ENCODE data around the gene INPP4A.

INPP4A gene

GRCh38 chr2:98547092-98547790 is 102.6 kb downstream of the INPP4A start:
- H3K4me3 ChIP-seq (ENCODE audit: low read depth in 1 of 2, low read length in 2 of 2), result no peak overlapping the region
- peaks cover 0 to 8% of the 10 kb centered on the region in 2 donors for H3K4me1 ChIP-seq (ENCODE audit: control insufficient read depth in 1 of 2, insufficient read depth in 2 of 2, low read length in 2 of 2)
- no peaks in the 10 kb centered on the region for H3K27me3 ChIP-seq (ENCODE audit: control insufficient read depth in 1 of 2, insufficient read depth in 2 of 2, low read length in 2 of 2)
- peaks cover 26 to 52% of the 10 kb centered on the region in 2 donors for H3K36me3 ChIP-seq (ENCODE audit: control insufficient read depth in 1 of 2, insufficient read depth in 2 of 2, low read length in 2 of 2)
- no peak overlapping the region for H3K27ac ChIP-seq (ENCODE audit: low read depth, low read length)
- H3K9ac ChIP-seq (ENCODE audit: low read depth in 1 of 2, low read length in 2 of 2), result no peak overlapping the region
- no peaks in the 10 kb centered on the region for H3K9me3 ChIP-seq (ENCODE audit: control insufficient read depth in 1 of 2, low read length in 2 of 2)

DNA sequence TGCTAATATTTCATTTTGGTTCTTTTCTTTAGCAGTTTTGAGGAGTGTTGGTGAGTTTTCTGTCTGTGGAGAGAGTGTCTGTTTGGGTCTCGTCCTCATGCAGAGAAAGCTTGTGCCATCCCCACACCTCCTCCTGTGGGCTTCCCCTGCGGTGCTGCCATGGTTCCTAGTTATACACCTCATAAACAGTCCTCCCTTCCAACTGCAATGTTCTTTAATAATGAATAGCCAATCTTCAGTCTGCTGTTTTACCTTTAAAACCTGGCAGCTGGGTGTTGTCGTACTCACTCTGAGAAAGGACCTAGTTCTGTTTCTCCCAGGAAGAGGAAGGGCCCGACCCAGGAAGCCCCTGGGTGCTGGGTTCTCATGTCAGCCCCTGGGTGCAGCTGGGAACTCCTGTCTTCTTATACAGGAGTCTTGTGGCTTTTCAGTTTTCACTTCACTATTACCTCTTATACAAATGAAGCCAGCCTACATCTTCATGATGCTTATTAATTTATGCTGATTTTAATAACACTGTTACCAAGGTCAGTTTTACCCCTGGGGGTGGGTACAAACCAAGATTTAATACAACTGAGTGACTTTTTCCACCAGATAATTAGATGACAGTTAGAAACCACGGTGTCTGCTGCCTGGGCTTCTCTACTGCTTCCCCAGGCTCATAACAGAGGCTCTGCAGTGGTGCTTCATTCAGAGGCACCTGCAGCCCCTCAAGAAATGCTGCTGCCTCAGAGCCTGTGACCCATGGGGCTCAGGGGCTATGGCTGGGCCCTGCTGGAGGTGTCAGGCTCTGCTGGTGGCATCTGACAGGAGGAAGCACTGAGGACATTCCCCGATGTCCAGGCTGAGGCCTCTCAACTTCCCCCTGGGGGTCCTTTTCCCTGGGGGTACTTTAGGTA is 104.5 kb downstream of the INPP4A start:
- Histone ChIP-seq H3K36me3 (ENCODE audit: control insufficient read depth in 1 of 2, insufficient read depth in 2 of 2, low read length in 2 of 2) (peaks cover 36 to 60% of the 10 kb centered on the region in 2 donors), H3K27me3 (ENCODE audit: control insufficient read depth in 1 of 2, insufficient read depth in 2 of 2, low read length in 2 of 2) (no peaks in the 10 kb centered on the region), H3K4me1 (ENCODE audit: control insufficient read depth in 1 of 2, insufficient read depth in 2 of 2, low read length in 2 of 2) (peaks cover 0 to 8% of the 10 kb centered on the region in 2 donors), H3K27ac (ENCODE audit: low read depth, low read length) (no peak overlapping the region), H3K9ac (ENCODE audit: low read depth in 1 of 2, low read length in 2 of 2) (no peak overlapping the region), H3K4me3 (ENCODE audit: low read depth in 1 of 2, low read length in 2 of 2) (no peak overlapping the region), H3K9me3 (ENCODE audit: control insufficient read depth in 1 of 2, low read length in 2 of 2) (no peaks in the 10 kb centered on the region)

DNA sequence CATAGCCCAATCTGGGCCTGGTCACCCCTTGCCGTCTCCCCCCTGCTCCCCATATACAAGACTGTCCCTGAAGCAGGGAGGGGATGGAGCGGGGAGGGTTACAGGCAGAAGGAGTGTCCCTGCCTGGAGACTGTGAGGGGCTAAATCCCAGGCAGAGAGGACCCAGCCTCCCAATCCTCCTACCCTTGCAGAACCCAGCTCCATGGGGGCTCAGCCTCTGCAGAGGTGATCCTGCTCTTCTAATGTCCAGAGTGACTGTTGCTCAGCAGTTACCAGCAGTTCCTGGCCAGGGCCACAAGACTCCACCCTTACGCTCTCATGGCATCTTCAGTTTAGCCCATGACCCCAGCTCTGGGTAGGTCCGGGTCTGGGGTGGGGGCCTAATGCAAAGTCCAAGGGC is 105.5 kb downstream of the INPP4A start:
- Histone ChIP-seq H3K27ac (ENCODE audit: low read depth, low read length) (no peak overlapping the region), H3K4me3 (ENCODE audit: low read depth in 1 of 2, low read length in 2 of 2) (no peak overlapping the region), H3K27me3 (ENCODE audit: control insufficient read depth in 1 of 2, insufficient read depth in 2 of 2, low read length in 2 of 2) (no peaks in the 10 kb centered on the region), H3K9me3 (ENCODE audit: control insufficient read depth in 1 of 2, low read length in 2 of 2) (no peaks in the 10 kb centered on the region), H3K4me1 (ENCODE audit: control insufficient read depth in 1 of 2, insufficient read depth in 2 of 2, low read length in 2 of 2) (peaks cover 0 to 8% of the 10 kb centered on the region in 2 donors), H3K9ac (ENCODE audit: low read depth in 1 of 2, low read length in 2 of 2) (no peak overlapping the region), H3K36me3 (ENCODE audit: control insufficient read depth in 1 of 2, insufficient read depth in 2 of 2, low read length in 2 of 2) (peaks cover 35 to 59% of the 10 kb centered on the region in 2 donors)

GRCh38 chr2:98551316-98551715 is 106.7 kb downstream of the INPP4A start:
- no peak overlapping the region for H3K9ac ChIP-seq (ENCODE audit: low read depth in 1 of 2, low read length in 2 of 2)
- H3K27ac ChIP-seq (ENCODE audit: low read depth, low read length), result no peak overlapping the region
- H3K9me3 ChIP-seq (ENCODE audit: control insufficient read depth in 1 of 2, low read length in 2 of 2), result no peaks in the 10 kb centered on the region
- H3K4me3 ChIP-seq (ENCODE audit: low read depth in 1 of 2, low read length in 2 of 2), result no peak overlapping the region
- H3K27me3 ChIP-seq (ENCODE audit: control insufficient read depth in 1 of 2, insufficient read depth in 2 of 2, low read length in 2 of 2), result no peaks in the 10 kb centered on the region
- H3K36me3 ChIP-seq (ENCODE audit: control insufficient read depth in 1 of 2, insufficient read depth in 2 of 2, low read length in 2 of 2), result peaks cover 30 to 59% of the 10 kb centered on the region in 2 donors
- peaks cover 0 to 8% of the 10 kb centered on the region in 2 donors for H3K4me1 ChIP-seq (ENCODE audit: control insufficient read depth in 1 of 2, insufficient read depth in 2 of 2, low read length in 2 of 2)

DNA sequence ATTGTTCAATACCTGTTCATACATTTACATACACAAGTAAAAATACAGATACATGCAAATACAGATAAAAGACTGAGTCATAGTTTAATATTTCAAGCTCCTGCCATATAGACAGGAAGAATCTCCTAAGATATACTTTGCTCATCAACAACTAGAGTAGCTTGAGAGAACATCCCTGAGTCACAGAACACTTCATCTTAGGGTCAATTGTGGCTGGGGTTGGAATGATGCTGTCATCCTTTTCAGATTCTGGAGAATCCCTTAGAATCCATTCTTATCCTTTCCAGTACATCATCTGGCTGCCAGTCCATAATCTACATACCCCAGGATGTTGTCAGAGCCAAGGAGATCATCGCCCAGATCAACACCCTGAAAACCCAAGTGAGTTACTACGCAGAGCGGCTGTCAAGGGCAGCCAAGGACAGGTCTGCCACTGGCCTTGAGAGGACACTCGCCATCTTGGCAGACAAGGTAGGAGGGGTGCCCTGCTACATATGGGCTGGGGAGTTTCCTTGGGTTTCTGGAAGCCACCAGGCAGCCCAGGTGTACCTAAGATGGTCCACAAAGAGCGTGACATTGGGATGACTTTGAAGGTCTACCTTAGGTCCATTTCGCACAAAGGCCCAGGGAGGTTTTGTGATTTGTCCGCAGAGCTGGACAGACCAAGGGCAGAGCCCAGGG is 108.0 kb downstream of the INPP4A start:
- no peak overlapping the region for H3K9ac ChIP-seq (ENCODE audit: low read depth in 1 of 2, low read length in 2 of 2)
- peaks cover 0 to 3% of the 10 kb centered on the region in 2 donors for H3K4me1 ChIP-seq (ENCODE audit: control insufficient read depth in 1 of 2, insufficient read depth in 2 of 2, low read length in 2 of 2)
- no peak overlapping the region for H3K4me3 ChIP-seq (ENCODE audit: low read depth in 1 of 2, low read length in 2 of 2)
- no peaks in the 10 kb centered on the region for H3K9me3 ChIP-seq (ENCODE audit: control insufficient read depth in 1 of 2, low read length in 2 of 2)
- no peaks in the 10 kb centered on the region for H3K27me3 ChIP-seq (ENCODE audit: control insufficient read depth in 1 of 2, insufficient read depth in 2 of 2, low read length in 2 of 2)
- H3K27ac ChIP-seq (ENCODE audit: low read depth, low read length), result no peak overlapping the region
- peaks cover 22 to 58% of the 10 kb centered on the region in 2 donors for H3K36me3 ChIP-seq (ENCODE audit: control insufficient read depth in 1 of 2, insufficient read depth in 2 of 2, low read length in 2 of 2)

GRCh38 chr2:98554116-98554861 is 109.6 kb downstream of the INPP4A start:
- no peaks in the 10 kb centered on the region for H3K9me3 ChIP-seq (ENCODE audit: control insufficient read depth in 1 of 2, low read length in 2 of 2)
- H3K27me3 ChIP-seq (ENCODE audit: control insufficient read depth in 1 of 2, insufficient read depth in 2 of 2, low read length in 2 of 2), result no peaks in the 10 kb centered on the region
- no peak overlapping the region for H3K27ac ChIP-seq (ENCODE audit: low read depth, low read length)
- no peak overlapping the region for H3K9ac ChIP-seq (ENCODE audit: low read depth in 1 of 2, low read length in 2 of 2)
- peaks cover 0 to 4% of the 10 kb centered on the region in 2 donors for H3K4me1 ChIP-seq (ENCODE audit: control insufficient read depth in 1 of 2, insufficient read depth in 2 of 2, low read length in 2 of 2)
- no peak overlapping the region for H3K4me3 ChIP-seq (ENCODE audit: low read depth in 1 of 2, low read length in 2 of 2)
- peaks cover 29 to 61% of the 10 kb centered on the region in 2 donors for H3K36me3 ChIP-seq (ENCODE audit: control insufficient read depth in 1 of 2, insufficient read depth in 2 of 2, low read length in 2 of 2)

GRCh38 chr2:98555696-98556095 is 111.0 kb downstream of the INPP4A start:
- peaks cover 0 to 5% of the 10 kb centered on the region in 2 donors for H3K4me1 ChIP-seq (ENCODE audit: control insufficient read depth in 1 of 2, insufficient read depth in 2 of 2, low read length in 2 of 2)
- H3K4me3 ChIP-seq (ENCODE audit: low read depth in 1 of 2, low read length in 2 of 2), result no peak overlapping the region
- no peaks in the 10 kb centered on the region for H3K9me3 ChIP-seq (ENCODE audit: control insufficient read depth in 1 of 2, low read length in 2 of 2)
- no peak overlapping the region for H3K9ac ChIP-seq (ENCODE audit: low read depth in 1 of 2, low read length in 2 of 2)
- H3K27me3 ChIP-seq (ENCODE audit: control insufficient read depth in 1 of 2, insufficient read depth in 2 of 2, low read length in 2 of 2), result no peaks in the 10 kb centered on the region
- H3K36me3 ChIP-seq (ENCODE audit: control insufficient read depth in 1 of 2, insufficient read depth in 2 of 2, low read length in 2 of 2), result peaks cover 29 to 64% of the 10 kb centered on the region in 2 donors
- no peak overlapping the region for H3K27ac ChIP-seq (ENCODE audit: low read depth, low read length)

- peaks cover 0 to 5% of the 10 kb centered on the region in 2 donors for H3K4me1 ChIP-seq (ENCODE audit: control insufficient read depth in 1 of 2, insufficient read depth in 2 of 2, low read length in 2 of 2)
- H3K9ac ChIP-seq (ENCODE audit: low read depth in 1 of 2, low read length in 2 of 2), result no peak overlapping the region
- no peaks in the 10 kb centered on the region for H3K9me3 ChIP-seq (ENCODE audit: control insufficient read depth in 1 of 2, low read length in 2 of 2)
- no peak overlapping the region for H3K4me3 ChIP-seq (ENCODE audit: low read depth in 1 of 2, low read length in 2 of 2)
- H3K27ac ChIP-seq (ENCODE audit: low read depth, low read length), result no peak overlapping the region
- H3K36me3 ChIP-seq (ENCODE audit: control insufficient read depth in 1 of 2, insufficient read depth in 2 of 2, low read length in 2 of 2), result peaks cover 29 to 64% of the 10 kb centered on the region in 2 donors
- H3K27me3 ChIP-seq (ENCODE audit: control insufficient read depth in 1 of 2, insufficient read depth in 2 of 2, low read length in 2 of 2), result no peaks in the 10 kb centered on the region
Observed at GRCh38 chr2:98556344-98557033, 111.8 kb downstream of the INPP4A start.

- Histone ChIP-seq H3K9me3 (ENCODE audit: control insufficient read depth in 1 of 2, low read length in 2 of 2) (no peaks in the 10 kb centered on the region), H3K9ac (ENCODE audit: low read depth in 1 of 2, low read length in 2 of 2) (no peak overlapping the region), H3K27ac (ENCODE audit: low read depth, low read length) (no peak overlapping the region), H3K27me3 (ENCODE audit: control insufficient read depth in 1 of 2, insufficient read depth in 2 of 2, low read length in 2 of 2) (no peaks in the 10 kb centered on the region), H3K36me3 (ENCODE audit: control insufficient read depth in 1 of 2, insufficient read depth in 2 of 2, low read length in 2 of 2) (peaks cover 21 to 53% of the 10 kb centered on the region in 2 donors), H3K4me1 (ENCODE audit: control insufficient read depth in 1 of 2, insufficient read depth in 2 of 2, low read length in 2 of 2) (peaks cover 0 to 5% of the 10 kb centered on the region in 2 donors), H3K4me3 (ENCODE audit: low read depth in 1 of 2, low read length in 2 of 2) (no peak overlapping the region)
Observed at GRCh38 chr2:98558852-98559530, 114.3 kb downstream of the INPP4A start.

Measured in duodenal mucosa (tissue), 2 donors.